ENCODE data around the gene SEC24C. TPM values are rescaled to one million over a fixed set of nuclear protein-coding genes. Genes with fewer than 3 reads are reported as not detected.

SEC24C gene
- total and polyA plus RNA-seq, 2 of the 13 experiments (the other 11 are each of a cell fraction or from before 2014, with no cell fraction given) = 63.1 to 66.4 TPM

DNA sequence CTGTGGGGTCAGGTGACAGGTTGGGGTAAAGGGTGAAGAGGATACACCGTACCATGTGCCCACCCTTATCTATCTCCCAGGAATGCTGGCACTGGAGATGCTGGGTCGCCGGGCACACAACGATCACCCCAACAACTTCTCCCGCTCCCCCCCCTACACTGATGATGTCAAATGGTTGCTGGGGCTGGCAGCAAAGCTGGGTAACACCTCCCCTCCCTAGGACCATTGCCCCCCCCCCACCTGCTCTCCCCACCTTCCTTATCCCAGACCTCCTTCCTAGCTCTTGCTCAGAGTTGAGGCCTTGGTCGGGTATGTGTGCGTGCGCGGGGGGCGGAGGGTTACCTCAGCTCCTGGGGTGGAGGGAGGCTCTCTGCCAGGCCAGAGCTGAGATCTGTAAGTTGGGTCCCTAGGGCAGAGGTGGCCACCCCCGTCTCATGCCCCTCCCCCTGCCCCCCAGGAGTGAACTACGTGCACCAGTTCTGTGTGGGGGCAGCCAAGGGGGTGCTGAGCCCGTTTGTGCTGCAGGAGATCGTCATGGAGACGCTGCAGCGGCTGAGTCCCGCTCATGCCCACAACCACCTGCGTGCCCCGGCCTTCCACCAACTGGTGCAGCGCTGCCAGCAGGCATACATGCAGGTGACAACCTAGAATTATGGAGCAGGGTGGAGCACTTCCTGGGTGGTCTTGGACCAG is 56.5 kb downstream of the SEC24C start:
- Histone ChIP-seq H2AFZ (ENCODE audit: low read length) (no peak overlapping the region), H3K27me3 (ENCODE audit: control insufficient read depth in 1 of 2, insufficient read depth in 2 of 2, low read length in 2 of 2) (no peaks in the 10 kb centered on the region), H3K4me3 (replicated peaks in 1 of 3; ENCODE audit: insufficient read depth in 1 of 3, low read depth in 2 of 3, low read length in 3 of 3) (no peak overlapping the region), H3K4me1 (ENCODE audit: insufficient read depth, low read length) (no peaks in the 10 kb centered on the region), H3K9ac (ENCODE audit: insufficient read depth, low read depth, low read length) (no peak overlapping the region), H4K20me1 (ENCODE audit: insufficient read depth, low read length) (no peaks in the 10 kb centered on the region; the same call in 1 of the 2 replicates), H3K36me3 (replicated peaks in 1 of 2; ENCODE audit: control insufficient read depth in 1 of 2, insufficient read depth in 2 of 2, low read length in 2 of 2) (peaks cover 29 to 73% of the 10 kb centered on the region in 2 experiments), H3K4me2 (ENCODE audit: low read depth, low read length) (no peak overlapping the region), H3K79me2 (ENCODE audit: insufficient read depth, low read length) (no peaks in the 10 kb centered on the region), H3K27ac (ENCODE audit: extremely low read length, insufficient read depth, low read length) (no peak overlapping the region), H3K9me3 (ENCODE audit: low read length) (no peaks in the 10 kb centered on the region)
- DNase-seq (ENCODE audit: low spot score) = no peak
- ChIA-PET POLR2A (interaction anchor here (0.6 to 1.7 kb wide), 2 partner anchors 9 to 14 kb away, joined by 3 to 5 read pairs; no protein-coding TSS in a partner anchor), CTCF (ENCODE audit: low intra/inter-chr PET ratio, low total read pairs) (no interaction called here)
- FAIRE-seq = no peak
- BruUV-seq (replicated peaks) = no TSS peak
- intact Hi-C loops (cut with micrococcal nuclease; ENCODE audit: unreplicated experiment) (no loop called here), in situ Hi-C loops (cut with HindIII; ENCODE audit: extremely low pct_ligation_motif_present, low pct_unique_long_range_greater_than_20kb) (no loop called here)
- WGBS (ENCODE audit: low lambda C conversion rate) = 96% methylated on average over 10 of the region's 20 CpGs
- ATAC-seq = no peak
- TF ChIP-seq NFYB (CRISPR knock-in tag; IDR thresholded peaks at IDR 0.05) (no peak), ZNF550 (CRISPR knock-in tag; IDR thresholded peaks at IDR 0.05; ENCODE audit: borderline replicate concordance) (no peak), NCOR1 (IDR thresholded peaks at IDR 0.05; ENCODE audit: borderline replicate concordance, low read length) (no peak), KLF9 (CRISPR knock-in tag; IDR thresholded peaks at IDR 0.05; ENCODE audit: low read depth) (no peak), AGO2 (optimal IDR thresholded peaks at IDR 0.05; ENCODE audit: low read depth, low read length) (peak; percentile 60), POLR2AphosphoS2 (IDR thresholded peaks at IDR 0.05; ENCODE audit: low read depth, low read length) (0 out of 2 replicates have a peak, but pooled peaks have one; percentile 14), DR1 (CRISPR knock-in tag; IDR thresholded peaks at IDR 0.05) (no peak), ZBTB8A (CRISPR knock-in tag; IDR thresholded peaks at IDR 0.05; ENCODE audit: borderline replicate concordance, low read depth) (no peak), RARA (CRISPR knock-in tag; IDR thresholded peaks at IDR 0.05) (no peak), RBFOX2 (IDR thresholded peaks at IDR 0.05; ENCODE audit: low read depth, low read length) (peak; percentile 41; the same call in 1 of the 2 replicates), HNRNPLL (IDR thresholded peaks at IDR 0.05; ENCODE audit: low read depth, low read length, poor library complexity, severe bottlenecking) (no peak), FIP1L1 (IDR thresholded peaks at IDR 0.05; ENCODE audit: borderline replicate concordance, insufficient read depth, low read depth, low read length) (no peak), ZNF383 (CRISPR knock-in tag; IDR thresholded peaks at IDR 0.05; ENCODE audit: borderline replicate concordance) (no peak), KAT8 (CRISPR knock-in tag; IDR thresholded peaks at IDR 0.05) (no peak), ZNF652 (CRISPR knock-in tag; IDR thresholded peaks at IDR 0.05; ENCODE audit: borderline replicate concordance, low read depth) (no peak)
- TF ChIP-seq, protein P1, sequence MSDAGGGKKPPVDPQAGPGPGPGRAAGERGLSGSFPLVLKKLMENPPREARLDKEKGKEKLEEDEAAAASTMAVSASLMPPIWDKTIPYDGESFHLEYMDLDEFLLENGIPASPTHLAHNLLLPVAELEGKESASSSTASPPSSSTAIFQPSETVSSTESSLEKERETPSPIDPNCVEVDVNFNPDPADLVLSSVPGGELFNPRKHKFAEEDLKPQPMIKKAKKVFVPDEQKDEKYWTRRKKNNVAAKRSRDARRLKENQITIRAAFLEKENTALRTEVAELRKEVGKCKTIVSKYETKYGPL (CRISPR knock-in tag; IDR thresholded peaks at IDR 0.05) = no peak
- TF ChIP-seq, protein P2, sequence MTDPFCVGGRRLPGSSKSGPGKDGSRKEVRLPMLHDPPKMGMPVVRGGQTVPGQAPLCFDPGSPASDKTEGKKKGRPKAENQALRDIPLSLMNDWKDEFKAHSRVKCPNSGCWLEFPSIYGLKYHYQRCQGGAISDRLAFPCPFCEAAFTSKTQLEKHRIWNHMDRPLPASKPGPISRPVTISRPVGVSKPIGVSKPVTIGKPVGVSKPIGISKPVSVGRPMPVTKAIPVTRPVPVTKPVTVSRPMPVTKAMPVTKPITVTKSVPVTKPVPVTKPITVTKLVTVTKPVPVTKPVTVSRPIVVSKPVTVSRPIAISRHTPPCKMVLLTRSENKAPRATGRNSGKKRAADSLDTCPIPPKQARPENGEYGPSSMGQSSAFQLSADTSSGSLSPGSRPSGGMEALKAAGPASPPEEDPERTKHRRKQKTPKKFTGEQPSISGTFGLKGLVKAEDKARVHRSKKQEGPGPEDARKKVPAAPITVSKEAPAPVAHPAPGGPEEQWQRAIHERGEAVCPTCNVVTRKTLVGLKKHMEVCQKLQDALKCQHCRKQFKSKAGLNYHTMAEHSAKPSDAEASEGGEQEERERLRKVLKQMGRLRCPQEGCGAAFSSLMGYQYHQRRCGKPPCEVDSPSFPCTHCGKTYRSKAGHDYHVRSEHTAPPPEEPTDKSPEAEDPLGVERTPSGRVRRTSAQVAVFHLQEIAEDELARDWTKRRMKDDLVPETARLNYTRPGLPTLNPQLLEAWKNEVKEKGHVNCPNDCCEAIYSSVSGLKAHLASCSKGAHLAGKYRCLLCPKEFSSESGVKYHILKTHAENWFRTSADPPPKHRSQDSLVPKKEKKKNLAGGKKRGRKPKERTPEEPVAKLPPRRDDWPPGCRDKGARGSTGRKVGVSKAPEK (CRISPR knock-in tag; IDR thresholded peaks at IDR 0.05; ENCODE audit: borderline replicate concordance) = no peak
- TF ChIP-seq, protein P3, sequence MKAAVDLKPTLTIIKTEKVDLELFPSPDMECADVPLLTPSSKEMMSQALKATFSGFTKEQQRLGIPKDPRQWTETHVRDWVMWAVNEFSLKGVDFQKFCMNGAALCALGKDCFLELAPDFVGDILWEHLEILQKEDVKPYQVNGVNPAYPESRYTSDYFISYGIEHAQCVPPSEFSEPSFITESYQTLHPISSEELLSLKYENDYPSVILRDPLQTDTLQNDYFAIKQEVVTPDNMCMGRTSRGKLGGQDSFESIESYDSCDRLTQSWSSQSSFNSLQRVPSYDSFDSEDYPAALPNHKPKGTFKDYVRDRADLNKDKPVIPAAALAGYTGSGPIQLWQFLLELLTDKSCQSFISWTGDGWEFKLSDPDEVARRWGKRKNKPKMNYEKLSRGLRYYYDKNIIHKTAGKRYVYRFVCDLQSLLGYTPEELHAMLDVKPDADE (CRISPR knock-in tag; IDR thresholded peaks at IDR 0.05) = no peak
- TF ChIP-seq, protein P4, sequence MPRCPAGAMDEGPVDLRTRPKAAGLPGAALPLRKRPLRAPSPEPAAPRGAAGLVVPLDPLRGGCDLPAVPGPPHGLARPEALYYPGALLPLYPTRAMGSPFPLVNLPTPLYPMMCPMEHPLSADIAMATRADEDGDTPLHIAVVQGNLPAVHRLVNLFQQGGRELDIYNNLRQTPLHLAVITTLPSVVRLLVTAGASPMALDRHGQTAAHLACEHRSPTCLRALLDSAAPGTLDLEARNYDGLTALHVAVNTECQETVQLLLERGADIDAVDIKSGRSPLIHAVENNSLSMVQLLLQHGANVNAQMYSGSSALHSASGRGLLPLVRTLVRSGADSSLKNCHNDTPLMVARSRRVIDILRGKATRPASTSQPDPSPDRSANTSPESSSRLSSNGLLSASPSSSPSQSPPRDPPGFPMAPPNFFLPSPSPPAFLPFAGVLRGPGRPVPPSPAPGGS (CRISPR knock-in tag; IDR thresholded peaks at IDR 0.05) = no peak

Measured in HepG2 (cell line).